GM06990 (cell line): ENCODE data around the gene TWIST2.

Experiments
- DNase-seq: peaks from one replicate; pipeline ENCODE4 v3.0.0-alpha.2; 2011; ENCODE audit not compliant: insufficient read length; ENCODE audit errors: extremely low read depth
- H3K27me3 ChIP-seq: replicated peaks from 2 replicates; pipeline ENCODE4 v1.6.0; 2011; ENCODE audit warnings: low read length; ENCODE audit not compliant: control insufficient read depth, insufficient read depth
- H3K36me3 ChIP-seq: 2 replicates; pipeline ENCODE4 v1.5.1; 2011; ENCODE audit warnings: low read length; ENCODE audit not compliant: control insufficient read depth, insufficient read depth
- H3K4me3 ChIP-seq: replicated peaks from 2 replicates; pipeline ENCODE4 v1.5.1; 2011; ENCODE audit warnings: low read depth, mild to moderate bottlenecking, control low read depth, low read length
- CTCF ChIP-seq: IDR thresholded peaks from 2 replicates; pipeline ENCODE4 v1.5.1; 2011; ENCODE audit warnings: low read length, control low read depth, mild to moderate bottlenecking, inconsistent platforms; ENCODE audit not compliant: insufficient read depth, poor library complexity, severe bottlenecking

Gene TWIST2

GRCh38 chr2:238886453-238887094 lies 38.7 kb downstream of the TWIST2 start:
- Histone ChIP-seq H3K36me3 (no peaks in the 10 kb centered on the region), H3K27me3 (no peaks in the 10 kb centered on the region; the same call in 1 of the 2 replicates), H3K4me3 (no peak overlapping the region)
- no peak for DNase-seq
- no peak for TF ChIP-seq CTCF

- H3K4me3 ChIP-seq: no peak overlapping the region
- H3K27me3 ChIP-seq: no peaks in the 10 kb centered on the region; the same call in 1 of the 2 replicates
- TF ChIP-seq CTCF: no peak
- DNase-seq: no peak
- no peaks in the 10 kb centered on the region for H3K36me3 ChIP-seq
Observed at GRCh38 chr2:238887616-238888015, 39.7 kb downstream of the TWIST2 start.

GRCh38 chr2:238888781-238889180 lies 40.9 kb downstream of the TWIST2 start:
- no peak for TF ChIP-seq CTCF
- Histone ChIP-seq H3K4me3 (no peak overlapping the region), H3K27me3 (no peaks in the 10 kb centered on the region; the same call in 1 of the 2 replicates), H3K36me3 (no peaks in the 10 kb centered on the region)
- DNase-seq: no peak

- no peak for TF ChIP-seq CTCF
- Histone ChIP-seq H3K36me3 (no peaks in the 10 kb centered on the region), H3K27me3 (no peaks in the 10 kb centered on the region; the same call in 1 of the 2 replicates), H3K4me3 (no peak overlapping the region)
- DNase-seq: no peak
Observed at GRCh38 chr2:238890131-238890530, 42.2 kb downstream of the TWIST2 start.

- no peaks in the 10 kb centered on the region; the same call in 1 of the 2 replicates for H3K27me3 ChIP-seq
- no peaks in the 10 kb centered on the region for H3K36me3 ChIP-seq
- TF ChIP-seq CTCF: no peak
- DNase-seq: no peak
- H3K4me3 ChIP-seq: no peak overlapping the region
Observed at GRCh38 chr2:238890618-238891456, 43.0 kb downstream of the TWIST2 start.
